OCI-LY1 (cell line): ENCODE measurements around the gene SLC25A45.

Experiments used
- CTCF ChIP-seq: fragments of 200-600 bp; sonication (generic), shearing (Covaris generic); IDR thresholded peaks from 2 replicates; pipeline ENCODE4 v1.5.1; 2017; ENCODE audit warnings: mild to moderate bottlenecking, antibody characterized with exemption, low read length, moderate library complexity, mixed read lengths
- EZH2 ChIP-seq: fragments of 200-600 bp; sonication (generic), shearing (Covaris generic); IDR thresholded peaks from 2 replicates; pipeline ENCODE4 v1.8.0; 2017; ENCODE audit warnings: borderline replicate concordance, mixed run types, mild to moderate bottlenecking, antibody characterized with exemption, low read length, moderate library complexity, mixed read lengths

GRCh38 chr11:65427691-65428577 is 45.5 kb upstream of the SLC25A45 start:
- no peak for TF ChIP-seq CTCF
- TF ChIP-seq EZH2: no peak
